GM21825 (cell line): ENCODE measurements around the gene UBN1.

Source experiments
- ATAC-seq: cut with Tn5 transposase; IDR thresholded peaks from one replicate; pipeline ENCODE4 v1.9.1; 2021; ENCODE audit warnings: mild to moderate bottlenecking, moderate library complexity; ENCODE audit not compliant: unreplicated experiment

UBN1 gene

GRCh38 chr16:4900036-4900435 is 52.8 kb downstream of the UBN1 start:
- no peak for ATAC-seq

- ATAC-seq = no peak
Observed at GRCh38 chr16:4900750-4901149, 53.5 kb downstream of the UBN1 start.

GRCh38 chr16:4902038-4902437 is 54.8 kb downstream of the UBN1 start:
- ATAC-seq = no peak

- no peak for ATAC-seq
Observed at GRCh38 chr16:4904108-4904941, 57.0 kb downstream of the UBN1 start.

- ATAC-seq = no peak
Observed at GRCh38 chr16:4904942-4905615, 57.8 kb downstream of the UBN1 start.

GRCh38 chr16:4908854-4909401 is 61.6 kb downstream of the UBN1 start:
- ATAC-seq = no peak

- ATAC-seq = no peak
Observed at GRCh38 chr16:4909825-4910224, 62.5 kb downstream of the UBN1 start.

GRCh38 chr16:4910828-4911227 is 63.5 kb downstream of the UBN1 start:
- no peak for ATAC-seq

GRCh38 chr16:4911970-4912386 is 64.7 kb downstream of the UBN1 start:
- ATAC-seq = no peak

GRCh38 chr16:4913130-4913773 is 66.0 kb downstream of the UBN1 start:
- ATAC-seq = no peak

GRCh38 chr16:4913774-4914525 is 66.7 kb downstream of the UBN1 start:
- ATAC-seq = no peak

GRCh38 chr16:4914528-4915225 is 67.4 kb downstream of the UBN1 start:
- ATAC-seq = no peak

- ATAC-seq = no peak
Observed at GRCh38 chr16:4915226-4915761, 68.0 kb downstream of the UBN1 start.

GRCh38 chr16:4917117-4917516 is 69.8 kb downstream of the UBN1 start:
- no peak for ATAC-seq

- no peak for ATAC-seq
Observed at GRCh38 chr16:4918781-4919251, 71.5 kb downstream of the UBN1 start.

GRCh38 chr16:4920826-4921225 is 73.5 kb downstream of the UBN1 start:
- ATAC-seq = no peak

- ATAC-seq = no peak
Observed at GRCh38 chr16:4922721-4923342, 75.6 kb downstream of the UBN1 start.

- ATAC-seq = no peak
Observed at GRCh38 chr16:4923853-4924252, 76.6 kb downstream of the UBN1 start.

GRCh38 chr16:4924593-4925292 is 77.5 kb downstream of the UBN1 start:
- ATAC-seq = no peak
